Fibroblast of peridontal ligament (primary cell): Measurements from ENCODE around the gene ZNF182.
"Not testable (repeated sequence)": the region's sequence is repeated elsewhere in the genome, so short reads cannot be mapped to it uniquely, and the experiment has no call there.

ENCODE experiments used
- DNase-seq: peaks from one replicate; pipeline ENCODE4 v3.0.0-alpha.2; 2010; ENCODE audit errors: extremely low read depth

ZNF182 gene

GRCh38 chrX:48002319-48002718 lies 1.5 kb downstream of the ZNF182 start:
- no peak for DNase-seq

- no peak for DNase-seq
These were observed 2.5 kb downstream of the ZNF182 start for GRCh38 chrX:48001260-48001659.

GRCh38 chrX:47992669-47993068 lies 11.1 kb downstream of the ZNF182 start:
- DNase-seq: no peak

GRCh38 chrX:47992095-47992380 lies 11.8 kb downstream of the ZNF182 start:
- DNase-seq: no peak

GRCh38 chrX:47991263-47992094 lies 12.3 kb downstream of the ZNF182 start:
- peak; percentile 16 for DNase-seq

- no peak for DNase-seq
These were observed 27.3 kb downstream of the ZNF182 start for GRCh38 chrX:47976254-47977151.

- no peak for DNase-seq
These were observed 30.6 kb downstream of the ZNF182 start for GRCh38 chrX:47973235-47973634.

- DNase-seq: not testable (repeated sequence)
These were observed 38.3 kb downstream of the ZNF182 start for GRCh38 chrX:47965526-47965925.

- not testable (repeated sequence) for DNase-seq
These were observed 42.0 kb downstream of the ZNF182 start for GRCh38 chrX:47961830-47962229.

GRCh38 chrX:47960406-47960805 lies 43.4 kb downstream of the ZNF182 start:
- DNase-seq: no peak

- DNase-seq: no peak
These were observed 44.9 kb downstream of the ZNF182 start for GRCh38 chrX:47958761-47959342.

- DNase-seq: not testable (repeated sequence)
These were observed 45.6 kb downstream of the ZNF182 start for GRCh38 chrX:47958206-47958605.

- DNase-seq: no peak
These were observed 47.8 kb downstream of the ZNF182 start for GRCh38 chrX:47956016-47956415.

GRCh38 chrX:47955295-47955694 lies 48.5 kb downstream of the ZNF182 start:
- DNase-seq: not testable (repeated sequence)

- DNase-seq: no peak
These were observed 62.4 kb downstream of the ZNF182 start for GRCh38 chrX:47941423-47941822.

- no peak for DNase-seq
These were observed 63.3 kb downstream of the ZNF182 start for GRCh38 chrX:47940448-47940847.

GRCh38 chrX:47936940-47937317 lies 66.9 kb downstream of the ZNF182 start:
- DNase-seq: no peak

- DNase-seq: no peak
These were observed 67.4 kb downstream of the ZNF182 start for GRCh38 chrX:47936224-47936939.

- DNase-seq: no peak
These were observed 69.8 kb downstream of the ZNF182 start for GRCh38 chrX:47933946-47934345.

GRCh38 chrX:47931970-47932369 lies 71.8 kb downstream of the ZNF182 start:
- not testable (repeated sequence) for DNase-seq

GRCh38 chrX:47927212-47927611 lies 76.6 kb downstream of the ZNF182 start:
- no peak for DNase-seq
